Measurements from ENCODE around the gene PRLHR.

Gene PRLHR

DNA sequence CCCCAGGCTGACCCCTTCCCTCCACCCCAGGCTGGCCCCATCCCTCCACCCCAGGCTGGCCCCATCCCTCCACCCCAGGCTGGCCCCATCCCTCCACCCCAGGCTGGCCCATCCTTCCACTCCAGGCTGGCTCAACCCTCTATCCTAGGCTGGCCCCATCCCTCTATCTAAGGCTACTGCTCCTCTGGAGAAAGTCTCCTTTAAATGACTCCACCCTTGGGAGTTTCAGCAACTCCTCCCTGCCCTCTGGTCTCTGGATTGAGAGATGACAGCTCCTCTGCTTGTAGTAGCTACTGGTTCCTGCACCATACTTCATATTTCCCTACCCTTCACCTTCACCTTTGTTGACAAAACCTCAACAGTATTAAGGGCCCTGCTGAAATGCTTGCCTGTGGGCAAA, 8.5 kb downstream of the PRLHR start:
- DNase-seq = no peak

DNA sequence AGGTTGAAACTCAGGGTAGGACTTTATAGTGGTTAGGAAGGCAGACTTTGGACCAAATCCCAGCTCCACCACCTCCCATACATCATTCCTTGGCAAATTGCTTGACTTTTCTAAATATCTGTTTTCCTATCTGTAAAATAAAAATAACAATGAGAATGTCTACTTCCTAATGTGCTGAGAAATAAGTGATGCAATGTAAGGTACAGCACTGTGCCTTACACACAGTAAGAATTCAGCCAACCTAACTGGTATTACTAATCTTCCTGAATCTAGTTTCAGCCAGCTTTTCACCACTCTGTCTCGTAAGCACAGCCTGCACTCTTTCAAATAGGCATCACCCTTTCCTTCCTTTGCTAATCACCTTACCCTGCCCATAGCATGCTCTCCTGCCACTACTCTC, 9.7 kb downstream of the PRLHR start:
- DNase-seq = no peak

DNA sequence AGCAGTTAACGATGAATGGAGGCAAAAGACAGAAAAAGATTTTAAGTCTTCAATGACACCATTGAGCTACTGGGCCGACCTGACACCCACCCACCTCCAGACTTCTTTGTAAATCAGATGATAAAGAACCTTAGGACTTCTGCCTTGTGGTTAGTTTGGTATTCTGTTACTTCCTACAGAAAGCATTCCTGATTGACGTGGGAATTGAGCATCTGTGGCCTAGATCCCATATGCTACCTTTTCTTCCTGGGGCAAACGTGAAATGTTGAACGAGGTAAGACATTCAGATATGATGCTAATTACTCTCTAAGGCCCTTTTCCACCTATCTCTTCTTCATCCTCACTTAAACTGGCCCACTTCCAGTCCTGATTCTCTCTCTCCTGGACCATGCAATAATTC, 10.2 kb downstream of the PRLHR start:
- DNase-seq = no peak

DNA sequence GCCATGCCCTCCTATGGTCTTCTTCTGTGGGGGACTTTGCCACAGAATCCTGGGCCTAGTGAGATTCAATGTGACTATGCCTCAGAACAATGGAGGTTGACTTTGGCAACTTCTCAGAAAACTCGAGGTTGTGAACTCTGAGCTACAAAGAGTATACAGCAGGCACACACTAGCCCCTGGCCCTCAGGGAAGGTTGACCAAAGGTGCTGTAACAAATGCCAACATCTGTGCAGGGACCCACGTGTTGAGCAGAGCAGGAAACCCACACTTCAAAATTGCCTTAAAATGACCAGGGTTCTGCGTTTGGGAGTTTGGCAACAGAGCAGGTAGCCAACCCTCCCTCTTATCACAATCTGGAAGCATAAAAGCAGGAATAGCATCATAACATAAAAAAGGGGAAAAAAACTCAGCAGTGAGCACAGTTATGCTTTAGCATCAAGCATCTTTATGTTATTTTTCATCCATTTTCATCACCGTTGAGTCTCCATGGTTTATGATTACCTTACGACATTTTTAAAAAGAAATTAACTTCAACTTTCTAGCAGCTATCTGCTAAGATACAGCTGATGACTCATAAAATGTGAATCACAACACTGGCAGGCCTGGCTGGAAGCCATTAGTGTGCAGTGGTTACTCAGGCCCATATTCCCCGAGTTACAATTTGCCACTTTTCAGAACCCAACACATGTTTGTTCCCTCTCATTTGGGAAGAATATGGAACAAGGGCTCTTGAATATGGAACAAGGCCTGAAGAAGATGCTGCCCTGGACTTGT, 11.1 kb downstream of the PRLHR start:
- no peak for DNase-seq

DNA sequence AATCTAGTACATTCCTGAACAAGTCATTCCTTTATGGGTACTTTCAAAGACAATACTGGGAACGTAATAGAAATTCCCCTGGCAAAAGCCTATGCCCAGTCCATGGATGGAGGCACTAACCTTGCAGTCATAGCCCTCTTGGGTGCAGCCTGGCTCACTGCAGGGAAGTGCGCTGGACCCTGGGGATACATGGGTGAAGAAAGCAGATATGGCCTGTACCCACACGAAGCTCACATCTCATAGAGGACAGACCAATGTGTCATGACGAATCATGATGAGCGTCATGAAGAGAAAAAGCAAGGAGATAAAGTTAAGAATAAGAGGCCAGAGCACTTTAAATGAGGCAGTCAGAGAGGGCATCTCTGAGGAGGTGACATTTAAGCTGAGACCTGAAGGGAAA, 11.8 kb downstream of the PRLHR start:
- DNase-seq = no peak

DNA sequence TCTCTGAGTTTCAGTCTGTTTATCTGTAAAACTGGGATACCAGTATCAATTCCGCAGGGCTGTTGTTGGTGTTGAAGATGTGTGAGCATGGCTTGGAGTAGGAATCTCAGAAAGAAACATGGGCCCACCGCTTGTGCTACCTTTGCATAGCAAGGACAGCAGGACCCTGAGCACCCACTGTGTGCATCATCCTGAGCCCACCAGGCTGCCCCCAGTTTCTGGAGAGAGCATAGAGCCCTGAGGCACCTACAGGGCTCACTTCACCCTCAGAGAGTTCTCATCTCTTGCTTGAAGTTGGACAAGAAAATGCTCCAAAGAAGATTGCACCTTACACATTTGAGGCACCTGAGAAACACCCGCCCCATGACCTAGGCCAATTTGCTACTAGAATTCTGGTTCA, 12.9 kb downstream of the PRLHR start:
- no peak for DNase-seq

DNA sequence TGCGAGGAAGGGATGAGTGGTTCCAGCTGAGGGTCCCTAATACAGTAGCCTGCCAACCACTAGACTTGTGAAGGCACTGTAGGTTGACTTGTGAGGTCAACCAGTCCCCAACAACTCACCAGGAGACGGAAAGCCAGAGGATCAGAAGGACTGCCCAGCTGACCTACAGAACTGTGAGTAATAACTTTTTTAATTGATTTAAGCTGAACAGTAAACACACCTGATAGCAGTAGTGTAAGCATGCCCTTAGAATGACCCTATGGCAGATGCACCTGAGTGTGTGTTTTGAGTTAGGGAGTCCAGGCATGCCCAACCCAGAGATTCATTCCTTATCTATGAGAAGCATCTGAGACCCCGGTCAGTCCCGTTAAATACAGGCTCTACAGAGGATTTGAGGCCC, 14.1 kb downstream of the PRLHR start:
- DNase-seq = no peak

DNA sequence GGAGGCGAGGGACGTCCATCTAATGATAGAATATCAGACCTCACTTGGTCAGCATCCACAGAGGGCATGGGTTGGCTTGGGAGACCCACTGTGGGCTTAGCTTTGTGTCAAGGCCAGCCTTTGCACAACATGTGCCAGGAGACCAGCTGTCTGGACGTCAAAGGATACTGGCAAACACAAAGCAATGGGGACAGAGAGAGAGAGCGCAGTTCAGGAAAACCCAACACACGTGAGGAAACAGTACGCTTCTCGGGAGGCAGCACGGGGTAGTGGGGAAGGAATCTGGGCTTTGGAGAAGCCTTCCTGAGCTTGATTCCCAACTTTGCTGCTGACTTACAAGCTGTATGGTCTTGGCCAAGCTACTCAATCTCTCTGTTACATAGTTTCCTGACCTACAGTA, 14.7 kb downstream of the PRLHR start:
- no peak for DNase-seq

DNA sequence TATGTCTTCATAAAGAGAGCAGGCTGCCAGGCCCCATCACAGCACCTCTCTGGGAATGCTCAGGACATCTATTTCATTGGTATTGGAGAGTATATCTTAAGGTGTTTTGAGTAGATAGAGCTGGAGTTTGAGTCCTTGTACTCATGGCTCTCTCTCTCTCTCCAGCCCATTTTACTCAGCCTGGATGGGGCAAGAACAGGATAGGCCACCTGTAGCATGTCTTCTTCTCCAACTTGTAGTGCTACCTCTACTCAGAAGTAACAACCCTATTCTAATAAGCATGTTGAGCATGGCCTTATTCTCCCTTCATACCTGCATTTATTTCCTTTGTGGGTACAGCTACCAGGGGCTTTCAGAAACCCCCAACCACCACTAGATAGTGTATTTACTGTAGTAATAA, 21.9 kb downstream of the PRLHR start:
- DNase-seq = no peak

DNA sequence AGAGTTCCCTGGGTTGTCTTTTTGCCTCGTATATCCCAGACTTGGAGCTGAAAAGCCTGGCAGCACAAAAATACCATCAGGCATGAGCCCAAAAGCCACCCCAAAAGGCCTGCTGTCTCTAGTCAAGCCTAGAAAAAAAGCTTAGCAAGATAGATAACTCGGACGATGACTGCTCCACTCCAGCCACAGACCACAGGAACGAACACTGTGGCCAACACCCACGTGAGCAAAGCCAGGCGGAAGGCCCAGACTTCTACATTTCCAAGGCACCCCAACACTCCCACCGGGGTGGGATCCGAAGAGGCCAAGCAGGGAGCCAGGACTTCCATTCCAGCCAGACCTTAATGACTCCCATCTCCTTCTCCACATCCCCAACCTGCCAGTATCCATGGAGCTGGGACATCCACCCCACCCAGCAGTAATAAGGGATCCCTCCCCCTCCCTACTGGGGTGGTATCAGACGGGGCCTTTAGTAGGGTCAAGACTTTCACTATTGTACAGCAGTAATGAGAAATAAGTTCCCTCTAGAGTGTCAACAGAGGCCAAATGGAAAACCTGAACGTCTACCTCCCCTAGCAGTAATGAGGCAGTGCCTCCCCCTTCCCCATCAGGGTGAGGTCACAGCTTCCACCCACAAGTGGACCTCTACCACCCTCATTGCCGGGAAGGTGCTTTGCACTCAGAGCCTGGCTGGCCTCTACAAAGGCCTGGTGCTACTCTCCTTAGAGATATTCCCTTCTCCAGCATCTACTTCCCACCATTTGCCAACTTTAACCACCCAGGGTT, 23.0 kb downstream of the PRLHR start:
- no peak for DNase-seq

DNA sequence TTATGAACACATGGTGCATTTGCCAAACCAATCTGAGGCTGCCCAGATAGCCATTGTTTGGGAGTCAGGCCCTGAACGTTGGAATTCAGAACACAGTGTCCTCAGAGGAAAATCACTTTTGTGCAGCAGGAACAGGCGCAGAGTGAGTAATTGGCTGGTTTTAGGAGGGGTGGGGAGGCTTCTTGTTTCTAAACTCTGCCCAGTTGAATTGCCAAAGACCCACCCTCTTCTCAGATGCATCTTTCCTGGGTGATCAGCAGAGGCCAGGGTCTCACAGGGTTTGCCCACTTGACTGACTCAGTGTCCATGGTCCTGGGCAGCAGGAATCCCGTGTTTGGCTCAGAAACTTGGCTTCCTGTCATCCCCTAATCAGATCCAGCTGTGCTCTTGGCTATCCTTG, 24.3 kb downstream of the PRLHR start:
- DNase-seq = no peak

DNA sequence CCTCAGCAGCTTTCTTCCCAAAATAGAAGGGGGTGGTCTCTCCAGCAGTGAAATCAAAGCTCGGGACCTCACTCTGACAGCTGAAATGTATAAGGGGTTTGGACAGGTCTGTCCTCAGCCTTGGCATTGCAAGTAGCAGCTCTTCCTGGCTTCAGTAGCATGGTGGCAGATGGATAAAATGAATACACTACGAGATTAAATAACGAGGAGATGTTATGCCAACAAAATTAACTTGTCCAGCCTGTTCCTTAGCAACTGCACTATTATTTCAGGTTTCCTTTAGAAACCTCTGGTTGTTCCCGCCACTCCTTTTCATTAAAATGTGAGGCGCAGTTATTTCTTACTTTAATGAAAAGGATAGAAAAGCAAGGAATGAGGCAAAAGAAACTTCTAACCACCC, 24.9 kb downstream of the PRLHR start:
- DNase-seq = no peak

DNA sequence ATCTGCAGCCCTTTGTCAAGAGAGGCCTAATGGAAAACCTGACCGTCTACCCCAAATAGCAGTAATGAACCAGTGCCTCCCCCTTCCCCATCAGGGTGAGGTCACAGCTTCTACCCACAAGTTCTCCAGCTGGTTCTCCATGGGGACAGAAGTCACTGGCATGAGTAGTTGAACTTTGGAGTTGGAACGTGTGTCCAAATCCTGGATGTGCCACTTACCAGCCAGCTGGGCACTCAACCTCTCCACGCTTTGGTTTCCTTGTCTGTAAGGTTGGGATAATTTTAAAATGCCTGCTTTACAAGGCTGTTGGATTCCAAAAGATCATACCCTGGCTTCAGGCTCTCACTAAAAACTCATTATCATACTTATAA, 25.6 kb downstream of the PRLHR start:
- DNase-seq = no peak

DNA sequence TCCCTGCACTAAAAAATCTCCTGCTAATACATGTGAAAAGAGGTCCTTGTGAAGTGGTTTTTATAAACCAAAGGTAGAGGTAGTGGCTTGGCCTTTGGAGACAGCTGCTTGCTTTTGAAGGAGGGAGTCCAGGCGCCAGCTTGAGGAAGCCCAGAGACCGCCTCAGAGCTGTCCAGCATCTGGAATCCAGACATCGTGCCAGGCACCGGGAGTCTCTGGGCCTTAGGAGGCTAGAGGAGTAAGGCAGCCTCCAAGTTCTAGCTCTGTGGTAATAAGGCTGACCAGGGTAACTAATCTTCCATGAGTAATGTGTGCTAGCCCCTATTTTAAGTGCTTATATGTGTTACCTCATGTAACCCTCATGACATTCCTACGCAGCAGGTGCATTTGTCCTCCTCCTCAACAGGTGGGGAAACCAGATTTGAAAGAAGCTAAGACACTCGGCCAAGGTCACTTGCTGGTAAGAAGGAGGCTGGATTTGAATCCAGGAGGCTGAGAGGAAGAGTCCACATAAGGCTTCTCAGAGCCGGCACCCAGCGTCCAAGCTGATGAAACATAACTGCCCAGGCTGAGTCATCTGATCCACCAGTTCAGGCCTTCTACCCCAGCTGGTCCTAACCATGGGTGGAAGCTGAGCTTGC, 26.1 kb downstream of the PRLHR start:
- DNase-seq = no peak

DNA sequence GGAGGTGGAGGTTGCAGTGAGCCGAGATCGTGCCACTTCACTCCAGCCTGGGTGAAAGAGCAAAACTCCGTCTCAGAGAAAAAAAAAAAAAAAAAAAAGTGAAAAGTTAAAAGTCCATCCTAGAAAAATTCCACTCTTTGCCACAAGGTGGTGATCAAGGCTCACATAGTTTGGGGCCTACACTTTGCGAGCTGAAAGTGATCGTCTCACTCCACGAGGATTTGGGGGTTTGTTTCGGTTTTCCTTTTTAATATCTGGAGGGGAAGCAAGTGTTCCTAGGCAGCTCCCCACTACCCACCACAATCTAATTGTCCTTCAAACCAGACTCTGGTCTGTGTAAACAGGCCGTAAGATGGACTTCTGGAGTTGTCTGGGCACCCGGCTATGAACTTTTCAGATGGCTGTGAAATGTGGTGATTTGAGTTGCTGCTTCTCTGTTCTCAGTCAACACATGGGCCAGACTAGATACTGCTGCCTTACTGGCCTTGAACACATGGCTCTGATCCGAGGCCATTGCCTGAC, 27.1 kb downstream of the PRLHR start:
- no peak for DNase-seq

DNA sequence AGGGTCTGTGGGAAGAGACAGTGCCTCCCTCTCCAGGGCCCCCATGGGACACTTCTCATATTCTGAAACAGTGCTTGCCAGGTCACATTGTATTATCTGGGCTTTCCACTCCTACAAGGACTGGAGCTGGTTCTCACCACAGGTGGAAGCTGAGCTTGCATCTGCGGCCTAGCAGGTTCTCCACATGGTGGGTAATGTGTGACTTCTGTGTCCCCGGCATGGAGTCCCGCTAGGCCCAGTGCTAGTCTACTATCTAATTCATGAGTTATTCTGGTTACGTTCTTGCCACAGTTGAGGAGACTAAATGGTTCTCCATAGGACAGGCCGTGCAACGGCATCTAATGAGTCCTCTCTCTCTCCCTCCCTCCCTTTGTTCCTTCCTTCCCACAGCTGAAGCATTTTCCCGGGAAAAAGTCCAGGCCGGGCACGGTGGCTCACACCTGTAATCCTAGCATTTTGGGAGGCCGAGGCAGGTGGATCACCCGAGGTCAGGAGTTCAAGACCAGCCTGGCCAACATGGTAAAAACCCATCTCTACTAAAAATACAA, 27.7 kb downstream of the PRLHR start:
- no peak for DNase-seq

DNA sequence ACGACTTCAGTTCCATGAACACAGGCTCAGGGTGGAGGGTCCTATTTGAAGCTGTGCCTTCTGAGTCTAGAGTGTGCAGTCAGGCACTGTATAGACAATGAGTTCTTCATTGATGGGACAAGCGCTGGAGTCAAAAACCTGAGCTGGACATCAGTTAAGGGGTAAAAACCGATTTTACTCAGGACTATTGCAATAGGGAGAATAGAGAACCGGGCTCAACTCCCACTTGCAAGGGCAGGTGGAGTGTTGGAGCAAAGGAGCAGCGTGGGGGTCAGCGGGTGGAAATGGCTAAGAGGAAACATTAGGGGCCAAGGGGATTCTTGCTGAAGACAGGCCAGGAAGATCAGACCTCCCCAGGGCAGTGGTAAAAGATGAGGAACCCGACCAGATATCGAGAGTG, 28.5 kb downstream of the PRLHR start:
- DNase-seq = no peak

DNA sequence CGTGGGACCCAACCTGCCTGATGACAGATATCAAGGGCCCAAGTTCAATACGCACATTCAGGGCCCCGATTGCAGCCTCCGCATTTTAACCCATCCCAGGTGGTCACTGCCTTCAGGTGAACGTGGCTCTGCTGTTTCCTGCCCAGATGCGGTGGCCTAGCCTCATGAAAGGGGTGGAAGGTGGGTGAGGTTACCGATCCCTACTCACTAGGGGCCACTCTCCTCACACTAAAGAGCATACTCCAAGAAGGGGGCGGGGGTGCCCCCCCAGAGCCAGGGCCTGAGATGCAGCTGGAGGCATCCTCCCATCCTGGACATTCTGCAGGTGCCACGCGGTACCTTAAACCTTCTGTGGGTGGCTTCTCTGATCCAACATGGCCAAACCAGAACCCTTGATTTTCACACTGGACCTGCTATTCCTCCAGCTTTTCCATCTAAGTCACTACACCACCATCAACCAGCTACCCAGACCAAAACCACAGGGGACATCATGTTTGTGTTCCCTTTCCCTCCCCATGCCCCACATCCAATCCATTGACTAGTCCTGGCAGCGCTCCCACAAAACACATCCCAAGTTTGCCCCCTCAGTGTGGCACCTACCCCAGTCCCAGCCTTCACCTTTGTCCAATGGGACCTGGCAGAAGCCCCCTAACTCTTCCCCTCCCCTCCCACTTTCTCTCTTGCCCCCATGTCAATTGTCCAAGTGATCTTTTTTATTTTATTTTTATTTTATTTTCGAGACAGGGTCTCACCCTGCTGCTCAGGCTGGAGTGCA, 30.0 kb downstream of the PRLHR start:
- DNase-seq = no peak

DNA sequence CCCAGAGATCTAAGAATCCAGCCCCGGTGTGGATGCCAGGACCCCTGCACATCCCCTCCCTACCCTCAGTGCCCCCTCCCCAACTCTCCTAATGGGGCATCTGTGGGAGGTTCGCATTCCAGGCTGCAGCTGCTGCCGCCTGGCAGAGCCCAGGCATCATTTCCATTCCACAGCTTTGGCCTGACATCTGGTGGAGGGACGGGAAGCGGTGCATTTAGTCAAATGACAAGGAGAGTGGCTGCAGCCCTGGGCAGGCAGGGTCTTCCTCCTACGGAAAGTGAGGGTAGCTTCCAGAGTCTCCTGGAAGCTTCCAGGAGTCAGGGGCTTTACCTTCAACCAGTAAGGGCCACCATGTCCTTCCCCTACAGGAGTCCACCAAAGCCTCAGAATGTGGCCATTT, 30.8 kb downstream of the PRLHR start:
- no peak for DNase-seq

DNA sequence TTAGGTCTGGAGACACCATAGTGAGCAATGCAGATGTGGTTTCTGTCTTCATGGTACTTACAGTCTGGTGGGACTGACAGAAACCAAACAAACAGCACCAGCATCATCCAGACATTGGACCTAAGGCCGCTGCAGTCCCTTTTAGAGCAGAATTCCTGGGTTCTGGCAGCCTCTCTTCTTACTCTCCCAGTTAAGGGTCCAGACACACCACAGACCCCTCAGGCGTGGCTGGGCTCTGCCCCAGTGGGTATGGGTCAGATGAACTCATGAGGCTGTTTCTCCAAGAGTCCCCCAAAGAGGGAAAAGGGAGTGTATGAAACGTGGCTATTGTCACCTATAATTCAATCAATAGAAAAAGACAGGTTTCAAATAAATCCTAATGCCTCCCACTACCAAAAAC, 31.3 kb downstream of the PRLHR start:
- DNase-seq = no peak

DNA sequence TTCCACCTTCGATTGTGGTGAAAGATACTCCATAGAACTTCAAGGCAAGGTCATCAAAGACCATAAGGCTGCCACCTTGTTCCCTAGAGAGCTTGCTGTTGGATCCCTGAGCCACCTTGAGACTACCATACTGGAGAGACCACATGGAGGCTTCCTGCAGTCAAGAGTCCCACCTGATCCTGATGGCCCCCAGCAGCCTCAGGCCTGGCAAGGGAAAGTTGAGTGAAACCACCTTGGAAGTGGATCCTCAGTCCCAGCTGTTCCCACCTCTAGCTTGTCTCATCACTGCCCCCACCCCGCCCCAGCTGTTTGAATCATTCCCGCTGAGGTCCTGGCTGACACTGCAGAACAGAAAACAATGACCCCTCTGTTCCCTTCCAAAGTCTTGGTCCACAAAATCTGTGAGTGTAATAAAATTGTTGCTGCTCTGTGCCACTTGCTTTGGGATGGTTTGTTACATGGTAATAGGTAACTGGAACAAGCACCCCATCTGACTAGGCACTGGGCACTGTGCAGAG, 32.0 kb downstream of the PRLHR start:
- DNase-seq = no peak

DNA sequence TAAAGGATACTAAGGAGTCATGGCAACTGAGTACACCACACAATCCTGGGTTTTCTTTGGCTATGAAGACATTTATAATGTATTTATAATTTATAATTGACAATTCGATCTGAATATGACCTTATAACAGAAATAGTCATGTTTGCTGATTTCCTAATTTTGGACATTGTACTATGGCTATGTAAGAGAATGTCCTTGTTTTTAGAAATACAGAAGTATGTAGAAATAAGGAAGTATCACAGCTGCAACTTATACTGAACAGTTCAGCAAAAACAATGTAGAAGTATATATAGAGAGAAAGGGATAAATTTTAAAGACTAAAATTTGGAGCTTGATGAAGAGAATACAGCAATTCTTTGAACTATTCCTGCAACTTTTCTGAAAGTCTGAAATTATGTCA, 32.6 kb downstream of the PRLHR start:
- DNase-seq = no peak

DNA sequence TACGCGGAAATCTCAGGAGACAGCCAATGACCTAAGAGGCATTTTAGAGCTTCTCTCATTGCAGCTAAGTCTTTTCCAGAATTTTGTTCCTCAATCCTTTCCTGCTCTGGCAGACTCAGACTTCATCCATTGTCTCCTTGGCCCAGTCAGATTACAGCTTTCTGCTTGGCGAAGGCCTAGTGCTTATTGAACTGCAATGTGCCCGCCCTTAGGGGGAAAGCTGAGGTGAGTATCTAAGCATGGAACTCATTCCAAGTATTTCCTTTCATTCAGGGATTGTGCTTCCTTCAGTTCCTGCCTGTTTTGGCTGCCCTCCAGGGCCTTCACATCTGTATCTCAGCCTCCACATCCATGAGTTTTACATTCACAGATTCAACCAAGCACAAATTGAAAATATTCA, 37.5 kb downstream of the PRLHR start:
- no peak for DNase-seq

All from activated effector memory CD4-positive, alpha-beta T cell treated with Interleukin-2 at 50 U/mL for 16 hours (primary cell).